Stimulated activated CD4-positive, alpha-beta T cell treated with anti-CD3 and anti-CD28 coated beads, TNF-alpha, amount 100 ng/mL, for 4 hours (primary cell): Measurements from ENCODE around the gene ENTPD5.
"Not testable (repeated sequence)": the region's sequence is repeated elsewhere in the genome, so short reads cannot be mapped to it uniquely, and the experiment has no call there.

ENCODE experiments used
- DNase-seq, 3 experiments: peaks; one replicate each; pipeline ENCODE4 v3.0.0-alpha.2; 2020; ENCODE audit warnings: low read depth in 3 of 3

ENTPD5 gene

GRCh38 chr14:73945159-73945670 lies 73.9 kb downstream of the ENTPD5 start:
- no peak for DNase-seq

GRCh38 chr14:73944432-73945158 lies 74.5 kb downstream of the ENTPD5 start:
- no peak for DNase-seq

DNA sequence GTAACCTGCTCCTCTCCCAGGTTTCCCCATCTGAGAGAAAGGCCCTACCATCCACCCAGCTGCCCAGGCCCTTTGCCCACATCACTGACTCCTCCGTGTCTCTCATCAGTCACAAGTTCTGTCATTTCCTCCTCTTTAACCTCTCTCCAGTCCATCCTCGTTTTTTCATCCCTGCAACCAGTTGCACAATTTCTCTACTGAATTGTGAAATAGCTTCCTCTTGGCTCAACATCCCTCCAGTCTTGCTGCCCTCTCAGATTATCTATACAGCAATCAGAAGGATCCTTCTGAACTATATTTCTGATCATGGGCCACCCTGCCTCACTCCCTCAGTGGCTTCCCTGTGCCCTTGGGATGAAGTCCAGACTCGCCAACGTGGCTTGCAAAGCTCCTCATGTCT lies 76.0 kb downstream of the ENTPD5 start:
- DNase-seq: no peak

- DNase-seq: no peak
Measured at GRCh38 chr14:73942180-73942579, 76.9 kb downstream of the ENTPD5 start.

GRCh38 chr14:73937012-73937411 lies 82.1 kb downstream of the ENTPD5 start:
- DNase-seq: no peak

DNA sequence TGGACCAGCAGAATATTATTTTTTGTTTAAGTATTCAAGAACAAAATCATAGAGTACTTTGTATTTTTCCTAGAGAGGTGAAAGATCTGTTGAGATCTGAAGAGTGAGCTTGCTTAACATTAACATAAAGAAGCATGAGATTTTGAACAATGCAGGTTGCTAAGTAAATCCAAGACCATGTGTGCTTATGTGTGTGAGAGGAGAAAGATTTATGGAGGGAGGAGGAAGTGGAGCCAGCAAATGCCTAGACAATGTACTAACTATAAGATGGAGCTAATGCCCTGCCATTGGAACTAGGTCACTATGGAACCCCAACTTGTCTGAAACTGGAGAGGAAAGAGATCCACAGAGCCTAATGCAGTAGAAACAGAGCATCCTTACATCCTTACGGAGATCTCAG lies 82.5 kb downstream of the ENTPD5 start:
- no peak for DNase-seq

GRCh38 chr14:73935666-73936065 lies 83.4 kb downstream of the ENTPD5 start:
- no peak for DNase-seq

GRCh38 chr14:73924337-73924736 lies 94.8 kb downstream of the ENTPD5 start:
- no peak for DNase-seq

DNA sequence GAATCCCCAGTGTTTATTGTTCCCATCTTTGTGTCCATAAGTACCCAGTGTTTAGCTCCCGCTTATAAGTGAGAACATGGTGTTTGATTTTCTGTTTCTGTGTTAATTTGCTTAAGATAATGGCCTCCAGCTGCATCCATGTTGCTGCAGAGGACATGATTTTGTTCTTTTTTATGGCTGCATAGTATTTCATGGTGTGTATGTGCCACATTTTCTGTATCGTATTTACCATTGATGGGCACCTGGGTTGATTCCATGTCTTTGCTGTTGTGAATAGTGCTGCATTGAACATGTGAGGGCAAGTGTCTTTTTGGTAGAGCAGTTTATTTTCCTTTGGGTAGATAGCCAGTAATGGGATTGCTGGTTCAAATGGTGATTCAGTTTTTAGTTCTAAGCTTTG lies 99.6 kb downstream of the ENTPD5 start:
- not testable (repeated sequence) for DNase-seq

DNA sequence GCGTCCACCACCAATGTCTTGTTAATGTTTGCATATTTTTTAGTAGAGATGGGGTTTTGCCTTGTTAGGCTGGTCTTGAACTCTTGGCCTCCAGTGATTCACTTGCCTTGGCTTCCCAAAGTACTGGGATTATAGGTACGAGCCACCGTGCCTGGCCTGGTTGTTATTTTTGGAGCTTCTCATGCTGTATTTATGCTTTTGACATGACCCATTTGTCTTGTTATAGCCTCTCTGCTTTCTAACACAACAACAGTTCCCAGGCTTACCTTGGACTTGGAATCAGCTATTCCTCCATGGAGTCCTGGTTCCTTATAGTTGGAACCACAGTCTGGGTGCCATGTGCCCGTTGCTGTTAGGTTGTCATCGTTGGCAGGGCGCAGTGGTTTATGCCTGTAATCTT lies 102.8 kb downstream of the ENTPD5 start:
- DNase-seq: no peak

- DNase-seq: no peak
Measured at GRCh38 chr14:73913256-73913655, 105.8 kb downstream of the ENTPD5 start.

GRCh38 chr14:73909681-73910080 lies 109.4 kb downstream of the ENTPD5 start:
- no peak for DNase-seq
